Suprapubic skin (tissue), 4 donors: ENCODE data around the gene PKNOX1. TPM values are rescaled to one million over a fixed set of nuclear protein-coding genes. Genes with fewer than 3 reads are reported as not detected.

ENCODE experiments used
- DNase-seq, 2 donors: peaks; one replicate each; pipeline ENCODE4 v3.0.0-alpha.2; 2019; ENCODE audit warnings: low spot score in 2 of 2
- H3K27ac ChIP-seq: fragments of 200-600 bp; sonication (generic); one replicate; pipeline ENCODE4 v1.5.1; 2019
- H3K27me3 ChIP-seq: fragments of 200-600 bp; sonication (generic); one replicate; pipeline ENCODE4 v1.5.1; 2019
- H3K36me3 ChIP-seq: fragments of 200-600 bp; sonication (generic); one replicate; pipeline ENCODE4 v1.5.1; 2019
- H3K4me1 ChIP-seq: fragments of 200-600 bp; sonication (generic); one replicate; pipeline ENCODE4 v1.5.1; 2019
- H3K4me3 ChIP-seq: fragments of 200-600 bp; sonication (generic); one replicate; pipeline ENCODE4 v1.5.1; 2019; ENCODE audit warnings: mild to moderate bottlenecking
- H3K9me3 ChIP-seq: fragments of 200-600 bp; sonication (generic); one replicate; pipeline ENCODE4 v1.5.1; 2019
- EP300 ChIP-seq: sonication (generic); formaldehyde crosslinking; IDR thresholded peaks from one replicate; pipeline ENCODE4 v1.6.1; 2017; ENCODE audit warnings: antibody characterized with exemption
- POLR2A ChIP-seq, 2 donors: fragments of 450-650 bp; IDR thresholded peaks; one replicate each; pipeline ENCODE4 v1.6.1; 2017; ENCODE audit warnings: antibody characterized with exemption in 2 of 2, mild to moderate bottlenecking in 2 of 2, moderate library complexity in 2 of 2
- POLR2AphosphoS5 ChIP-seq, 3 donors: sonication (generic); formaldehyde crosslinking; IDR thresholded peaks; one replicate each; pipeline ENCODE4 v1.6.1; 2017; ENCODE audit warnings: antibody characterized with exemption in 3 of 3
- WGBS: methylation state at CpG from one replicate; pipeline ENCODE4 v1.1.5; 2018; 5-methylcytosine and 5-hydroxymethylcytosine counted together
- total RNA-seq, 4 donors: library from RNA; depleted of rRNA; stranded (reverse); fragments of >200 nt; gene quantifications; one replicate each; pipeline ENCODE4 v1.1.0, GENCODE V29; 2016
- TF ChIP-seq, protein P1 (sequence below), 2 donors: fragments of 200-600 bp in 1 of 2; fragments of 450-650 bp in 1 of 2; sonication (generic) in 1 of 2; IDR thresholded peaks; one replicate each; pipeline ENCODE4 v1.5.1; 2016 to 2019; ENCODE audit warnings: antibody characterized with exemption in 2 of 2, mild to moderate bottlenecking in 1 of 2, moderate library complexity in 1 of 2

Gene PKNOX1
- total RNA-seq, 4 donors from 2014 or later = 8.8 to 17.6 (median 11.6) TPM

DNA sequence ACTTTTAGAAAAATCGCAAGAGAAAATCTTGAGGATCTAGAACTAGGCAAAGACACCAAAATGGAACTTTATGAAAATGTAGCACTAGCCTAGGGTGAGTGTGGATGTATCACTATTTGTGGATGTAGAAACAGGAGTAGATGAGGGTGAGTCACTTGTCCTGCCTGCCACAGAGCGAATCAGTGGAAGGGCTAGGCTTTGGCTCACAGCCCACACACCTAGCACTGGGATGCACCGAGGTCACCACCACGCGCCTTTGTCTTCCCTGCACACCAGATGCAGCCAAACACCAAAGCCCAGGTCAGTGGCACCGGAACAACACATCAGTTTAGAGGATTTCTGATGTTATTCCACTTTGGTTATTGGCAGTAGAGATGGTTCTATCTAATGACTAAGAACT lies 38.2 kb downstream of the PKNOX1 start:
- DNase-seq = no peak
- Histone ChIP-seq H3K27me3 (no peaks in the 10 kb centered on the region), H3K36me3 (peaks cover 67% of the 10 kb centered on the region), H3K4me1 (no peaks in the 10 kb centered on the region), H3K9me3 (no peaks in the 10 kb centered on the region), H3K27ac (no peak overlapping the region), H3K4me3 (no peak overlapping the region)
- WGBS = 85% methylated on average over 6 of the region's 6 CpGs
- TF ChIP-seq EP300 (no peak), POLR2A (IDR thresholded peaks at IDR 0.05) (no peak), POLR2AphosphoS5 (IDR thresholded peaks at IDR 0.05) (no peak)
- TF ChIP-seq, protein P1, sequence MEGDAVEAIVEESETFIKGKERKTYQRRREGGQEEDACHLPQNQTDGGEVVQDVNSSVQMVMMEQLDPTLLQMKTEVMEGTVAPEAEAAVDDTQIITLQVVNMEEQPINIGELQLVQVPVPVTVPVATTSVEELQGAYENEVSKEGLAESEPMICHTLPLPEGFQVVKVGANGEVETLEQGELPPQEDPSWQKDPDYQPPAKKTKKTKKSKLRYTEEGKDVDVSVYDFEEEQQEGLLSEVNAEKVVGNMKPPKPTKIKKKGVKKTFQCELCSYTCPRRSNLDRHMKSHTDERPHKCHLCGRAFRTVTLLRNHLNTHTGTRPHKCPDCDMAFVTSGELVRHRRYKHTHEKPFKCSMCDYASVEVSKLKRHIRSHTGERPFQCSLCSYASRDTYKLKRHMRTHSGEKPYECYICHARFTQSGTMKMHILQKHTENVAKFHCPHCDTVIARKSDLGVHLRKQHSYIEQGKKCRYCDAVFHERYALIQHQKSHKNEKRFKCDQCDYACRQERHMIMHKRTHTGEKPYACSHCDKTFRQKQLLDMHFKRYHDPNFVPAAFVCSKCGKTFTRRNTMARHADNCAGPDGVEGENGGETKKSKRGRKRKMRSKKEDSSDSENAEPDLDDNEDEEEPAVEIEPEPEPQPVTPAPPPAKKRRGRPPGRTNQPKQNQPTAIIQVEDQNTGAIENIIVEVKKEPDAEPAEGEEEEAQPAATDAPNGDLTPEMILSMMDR (IDR thresholded peaks at IDR 0.05) = no peak

- no peaks in the 10 kb centered on the region for H3K4me1 ChIP-seq
- no peak for DNase-seq
- 89% methylated on average over 13 of the region's 13 CpGs for WGBS
- TF ChIP-seq, protein P1 (IDR thresholded peaks at IDR 0.05) = no peak
- TF ChIP-seq EP300 (no peak), POLR2AphosphoS5 (IDR thresholded peaks at IDR 0.05) (no peak)
- H3K36me3 ChIP-seq = peaks cover 59% of the 10 kb centered on the region
- no peaks in the 10 kb centered on the region for H3K27me3 ChIP-seq
- no peak overlapping the region for H3K4me3 ChIP-seq
- H3K9me3 ChIP-seq = no peaks in the 10 kb centered on the region
- H3K27ac ChIP-seq = no peak overlapping the region
These were observed 41.7 kb downstream of the PKNOX1 start for GRCh38 chr21:43015906-43016540.

- Histone ChIP-seq H3K4me1 (no peaks in the 10 kb centered on the region), H3K36me3 (peaks cover 59% of the 10 kb centered on the region), H3K27me3 (no peaks in the 10 kb centered on the region), H3K4me3 (no peak overlapping the region), H3K27ac (no peak overlapping the region), H3K9me3 (no peaks in the 10 kb centered on the region)
- TF ChIP-seq, protein P1 (IDR thresholded peaks at IDR 0.05) = no peak
- TF ChIP-seq POLR2A (IDR thresholded peaks at IDR 0.05) (no peak), EP300 (no peak), POLR2AphosphoS5 (IDR thresholded peaks at IDR 0.05) (no peak)
- DNase-seq = no peak
- WGBS = 90% methylated on average over 13 of the region's 13 CpGs
These were observed 42.4 kb downstream of the PKNOX1 start for GRCh38 chr21:43016728-43017127.

- TF ChIP-seq POLR2AphosphoS5 (IDR thresholded peaks at IDR 0.05) = no peak
- no peak for TF ChIP-seq EP300
- TF ChIP-seq, protein P1 (IDR thresholded peaks at IDR 0.05) = no peak
- no peak for TF ChIP-seq POLR2A (IDR thresholded peaks at IDR 0.05)
- 89% methylated on average over 5 of the region's 10 CpGs for WGBS
These were observed 44.2 kb downstream of the PKNOX1 start for GRCh38 chr21:43018519-43018918.

GRCh38 chr21:43020177-43020576 lies 45.8 kb downstream of the PKNOX1 start:
- no peak for TF ChIP-seq EP300
- H3K36me3 ChIP-seq = peaks cover 59% of the 10 kb centered on the region
- no peak for DNase-seq
- H3K27me3 ChIP-seq = no peaks in the 10 kb centered on the region
- no peak overlapping the region for H3K27ac ChIP-seq
- WGBS = 92% methylated on average over 13 of the region's 13 CpGs
- no peaks in the 10 kb centered on the region for H3K9me3 ChIP-seq
- no peak overlapping the region for H3K4me3 ChIP-seq
- no peaks in the 10 kb centered on the region for H3K4me1 ChIP-seq

More at GRCh38 chr21:43018519-43018918, 44.2 kb downstream of the PKNOX1 start:
- Histone ChIP-seq H3K27me3 (no peaks in the 10 kb centered on the region), H3K4me3 (no peak overlapping the region), H3K4me1 (no peaks in the 10 kb centered on the region), H3K36me3 (peaks cover 55% of the 10 kb centered on the region), H3K27ac (no peak overlapping the region), H3K9me3 (no peaks in the 10 kb centered on the region)
- no peak for DNase-seq

- H3K27ac ChIP-seq = no peak overlapping the region
- TF ChIP-seq POLR2AphosphoS5 (IDR thresholded peaks at IDR 0.05) = no peak
- no peak for TF ChIP-seq POLR2A (IDR thresholded peaks at IDR 0.05)
- TF ChIP-seq, protein P1 (IDR thresholded peaks at IDR 0.05) = no peak
- TF ChIP-seq EP300 = no peak
- DNase-seq = no peak
- no peaks in the 10 kb centered on the region for H3K9me3 ChIP-seq
- no peaks in the 10 kb centered on the region for H3K27me3 ChIP-seq
- H3K4me1 ChIP-seq = no peaks in the 10 kb centered on the region
- 95% methylated on average over 6 of the region's 6 CpGs for WGBS
- no peak overlapping the region for H3K4me3 ChIP-seq
- H3K36me3 ChIP-seq = peaks cover 65% of the 10 kb centered on the region
These were observed 46.4 kb downstream of the PKNOX1 start for GRCh38 chr21:43020771-43021170.
